CD4-positive, alpha-beta T cell (primary cell): ENCODE measurements around the gene TECPR2. TPM values are rescaled to one million over a fixed set of nuclear protein-coding genes. Genes with fewer than 3 reads are reported as not detected.

Experiments used
- ATAC-seq: fragments of 200-7000 bp; cut with Tn5 transposase; one replicate; pipeline ENCODE4 v1.10.0; 2022; ENCODE audit warnings: mild to moderate bottlenecking; ENCODE audit not compliant: poor library complexity
- CTCF ChIA-PET: fragments of 350-600 bp; sonication (Branson Sonifier 250); formaldehyde crosslinking; loops from one replicate; lab custom pipeline; 2021; ENCODE audit warnings: antibody characterized with exemption, inconsistent platforms; lab: Charles Lee
- POLR2A ChIA-PET: fragments of 350-600 bp; sonication (Branson Sonifier 250); formaldehyde crosslinking; loops from one replicate; lab custom pipeline; 2021; ENCODE audit warnings: antibody characterized with exemption, inconsistent platforms; lab: Charles Lee
- DNase-seq, 14 experiments: peaks; one replicate each; pipeline ENCODE4 v3.0.0-alpha.2; 2013 to 2020; ENCODE audit warnings: mixed read lengths in 2 of 14
- H3K27ac ChIP-seq, 2 donors: one replicate each; pipeline versions ENCODE4 v1.5.1 to v1.7.0; 2013; ENCODE audit warnings: low read length in 2 of 2, low read depth in 1 of 2, mild to moderate bottlenecking in 1 of 2
- H3K27me3 ChIP-seq, 2 experiments: 1 replicate in 1 of 2; 2 replicates in 1 of 2; pipeline versions ENCODE4 v1.6.1 to v1.7.0; 2013; ENCODE audit warnings: low read length in 2 of 2, control low read depth in 1 of 2, mild to moderate bottlenecking in 1 of 2, moderate library complexity in 1 of 2; ENCODE audit not compliant: insufficient read depth in 2 of 2, control insufficient read depth in 1 of 2
- H3K36me3 ChIP-seq: one replicate; pipeline ENCODE4 v1.6.1; 2013; ENCODE audit warnings: low read length, control low read depth; ENCODE audit not compliant: insufficient read depth
- H3K4me1 ChIP-seq: one replicate; pipeline ENCODE4 v1.6.1; 2013; ENCODE audit warnings: low read length, control low read depth; ENCODE audit not compliant: insufficient read depth
- H3K4me3 ChIP-seq: one replicate; pipeline ENCODE4 v1.5.1; 2013; ENCODE audit warnings: mild to moderate bottlenecking, low read length, moderate library complexity
- H3K9me3 ChIP-seq, 2 experiments: 1 replicate in 1 of 2; 2 replicates in 1 of 2; pipeline versions ENCODE4 v1.6.1 to v1.7.0; 2013; ENCODE audit warnings: low read length in 2 of 2, mild to moderate bottlenecking in 2 of 2, control low read depth in 1 of 2, moderate library complexity in 1 of 2; ENCODE audit not compliant: control insufficient read depth in 1 of 2, insufficient read depth in 1 of 2
- H3K27ac Mint-ChIP-seq: one replicate; pipeline ENCODE4 v1.8.0; 2020; ENCODE audit warnings: mixed read lengths
- H3K27me3 Mint-ChIP-seq: one replicate; pipeline ENCODE4 v1.8.0; 2021; ENCODE audit warnings: mixed read lengths
- H3K36me3 Mint-ChIP-seq: one replicate; pipeline ENCODE4 v1.8.0; 2021; ENCODE audit warnings: low read depth, mixed read lengths
- H3K4me1 Mint-ChIP-seq: one replicate; pipeline ENCODE4 v1.8.0; 2021; ENCODE audit warnings: low read depth, mixed read lengths
- H3K4me3 Mint-ChIP-seq: one replicate; pipeline ENCODE4 v1.8.0; 2020; ENCODE audit warnings: mild to moderate bottlenecking, mixed read lengths
- H3K9me3 Mint-ChIP-seq: one replicate; pipeline ENCODE4 v1.8.0; 2020; ENCODE audit warnings: mixed read lengths
- intact Hi-C, 2 experiments: fragments of 100-400 bp; cut with DNase I in 1 of 2; cut with micrococcal nuclease in 1 of 2; formaldehyde crosslinking; loops; one replicate each; pipeline versions ENCODE4 v1.15.1 to v1.9.0; 2023 to 2025; cut with DNase I, micrococcal nuclease
- total RNA-seq, 174 experiments: library from RNA in 2 of 174; stranded (reverse) in 2 of 174; gene quantifications; one replicate each; pipeline ENCODE4 v1.2.3 and lab custom pipeline; 2021 to 2026
- TF ChIP-seq, protein P1 (sequence below): fragments of 200-600 bp; IDR thresholded peaks from one replicate; pipeline ENCODE4 v1.8.0; 2022; ENCODE audit warnings: antibody characterized with exemption, mild to moderate bottlenecking

Gene TECPR2
- total RNA-seq, 2 experiments from 2014 or later = 5.0 to 5.4 TPM

DNA sequence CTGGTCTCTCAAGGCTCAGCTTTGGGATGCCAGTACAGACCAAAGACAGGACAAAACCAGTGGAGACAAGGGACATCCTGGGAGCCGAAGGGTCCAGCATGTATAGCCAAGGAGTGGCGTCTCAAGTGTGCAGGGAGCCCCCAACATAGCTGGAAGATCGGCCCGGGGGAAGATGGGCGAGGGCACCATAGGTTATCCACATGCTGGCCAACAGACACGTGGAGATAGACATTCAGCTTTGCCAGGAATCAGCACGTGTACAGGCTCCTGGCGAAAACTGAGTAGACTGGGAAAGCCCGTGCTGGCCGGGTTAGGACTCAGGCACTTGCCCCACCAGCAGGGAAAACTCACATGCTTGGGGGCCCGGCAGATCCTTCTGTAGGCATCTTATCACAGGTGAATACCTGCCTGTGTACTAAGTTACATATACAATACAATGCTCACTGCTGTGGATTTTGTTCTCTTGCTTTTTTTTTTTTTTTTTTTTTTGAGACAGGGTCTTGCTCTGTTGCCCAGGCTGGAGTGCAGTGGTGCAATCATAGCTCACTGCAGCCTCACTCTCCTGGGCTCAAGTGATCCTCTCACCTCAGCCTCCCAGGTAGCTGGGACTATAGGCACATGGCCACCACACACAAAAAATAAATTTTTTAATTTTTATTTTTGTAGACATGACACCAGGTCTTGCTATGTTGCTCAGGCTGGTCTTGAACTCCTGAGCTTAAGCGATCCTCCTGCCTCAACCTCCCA lies 152.4 kb downstream of the TECPR2 start:
- peak overlapping the region; percentile 25 for H3K4me3 Mint-ChIP-seq
- H3K36me3 ChIP-seq = no peaks in the 10 kb centered on the region
- peaks cover 4% of the 10 kb centered on the region for H3K27me3 Mint-ChIP-seq
- DNase-seq (no peak), ATAC-seq (no peak)
- no peak overlapping the region for H3K27ac ChIP-seq
- ChIA-PET POLR2A (interaction anchor here (1.1 kb wide), 1 partner anchor 77 kb away, joined by 3 read pairs; no protein-coding TSS in a partner anchor), CTCF (interaction anchor here (0.7 to 3.3 kb wide), 2 partner anchors 77 to 1316 kb away, joined by 4 to 13 read pairs; no protein-coding TSS in a partner anchor)
- intact Hi-C loops = loop anchor here (5.0 to 10.0 kb wide), 5 partner anchors 58 to 810 kb away; partner anchors contain the start of genes CINP (in 1 of the 2), DYNC1H1 (in 1 of the 2), TECPR2 (in 1 of the 2) and ZNF839 (in 1 of the 2)
- H3K4me3 ChIP-seq = no peak overlapping the region
- no peak overlapping the region for H3K27ac Mint-ChIP-seq
- H3K36me3 Mint-ChIP-seq = no peaks in the 10 kb centered on the region
- peaks cover 13% of the 10 kb centered on the region for H3K4me1 Mint-ChIP-seq
- H3K27me3 ChIP-seq = no peaks in the 10 kb centered on the region
- peaks cover 0 to 4% of the 10 kb centered on the region in 2 experiments for H3K9me3 ChIP-seq
- TF ChIP-seq, protein P1, sequence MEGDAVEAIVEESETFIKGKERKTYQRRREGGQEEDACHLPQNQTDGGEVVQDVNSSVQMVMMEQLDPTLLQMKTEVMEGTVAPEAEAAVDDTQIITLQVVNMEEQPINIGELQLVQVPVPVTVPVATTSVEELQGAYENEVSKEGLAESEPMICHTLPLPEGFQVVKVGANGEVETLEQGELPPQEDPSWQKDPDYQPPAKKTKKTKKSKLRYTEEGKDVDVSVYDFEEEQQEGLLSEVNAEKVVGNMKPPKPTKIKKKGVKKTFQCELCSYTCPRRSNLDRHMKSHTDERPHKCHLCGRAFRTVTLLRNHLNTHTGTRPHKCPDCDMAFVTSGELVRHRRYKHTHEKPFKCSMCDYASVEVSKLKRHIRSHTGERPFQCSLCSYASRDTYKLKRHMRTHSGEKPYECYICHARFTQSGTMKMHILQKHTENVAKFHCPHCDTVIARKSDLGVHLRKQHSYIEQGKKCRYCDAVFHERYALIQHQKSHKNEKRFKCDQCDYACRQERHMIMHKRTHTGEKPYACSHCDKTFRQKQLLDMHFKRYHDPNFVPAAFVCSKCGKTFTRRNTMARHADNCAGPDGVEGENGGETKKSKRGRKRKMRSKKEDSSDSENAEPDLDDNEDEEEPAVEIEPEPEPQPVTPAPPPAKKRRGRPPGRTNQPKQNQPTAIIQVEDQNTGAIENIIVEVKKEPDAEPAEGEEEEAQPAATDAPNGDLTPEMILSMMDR = no peak
- H3K4me1 ChIP-seq = peaks cover 27% of the 10 kb centered on the region
- no peaks in the 10 kb centered on the region for H3K9me3 Mint-ChIP-seq

DNA sequence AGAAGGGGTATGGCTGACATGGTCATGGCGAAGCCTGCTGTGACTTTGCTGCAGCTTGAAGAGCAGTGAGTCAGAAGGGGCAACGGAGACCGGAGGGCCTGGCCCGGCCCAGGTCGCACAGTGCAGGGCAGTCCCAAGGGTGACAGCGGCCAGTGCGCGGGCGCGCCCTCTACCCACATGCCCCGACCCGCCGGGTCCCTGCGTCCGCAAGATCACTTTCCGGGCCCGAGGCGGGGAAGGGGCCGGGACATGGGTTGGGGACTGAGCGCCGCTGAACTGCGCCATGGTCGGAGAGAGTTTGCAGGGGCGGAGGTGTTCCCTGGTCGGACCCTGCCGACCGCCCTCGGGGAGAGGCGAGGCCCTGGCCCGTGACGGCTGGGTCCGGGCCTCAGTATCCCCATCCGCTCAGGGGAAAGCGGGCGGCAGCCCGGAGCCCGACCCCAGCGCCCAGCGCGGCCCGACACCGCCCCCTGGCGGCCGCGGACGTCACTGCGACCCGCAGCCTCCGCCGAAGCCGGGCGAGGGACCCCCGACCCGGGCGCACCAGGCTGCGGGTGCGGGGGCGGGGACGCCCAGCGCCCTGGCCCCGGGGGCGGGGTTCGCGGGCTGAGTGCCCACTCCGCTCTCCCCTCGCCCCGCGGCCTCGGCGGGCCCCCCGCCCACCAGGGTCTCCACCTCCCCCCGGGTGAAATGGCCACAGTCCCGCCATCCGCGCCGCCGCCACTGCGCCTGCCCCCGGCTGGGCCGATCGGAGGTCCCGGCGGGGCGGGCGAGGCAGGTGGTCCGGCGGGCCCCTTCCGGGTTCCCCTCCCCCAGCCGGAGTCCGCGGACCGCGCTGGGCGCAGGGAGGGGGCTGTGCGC lies 154.0 kb downstream of the TECPR2 start:
- CTCF ChIA-PET = interaction anchor here (0.9 to 3.3 kb wide), 2 partner anchors 79 to 203 kb away, joined by 3 to 13 read pairs; no protein-coding TSS in a partner anchor
- TF ChIP-seq, protein P1 = peak; percentile 72
- no peak overlapping the region for H3K27ac Mint-ChIP-seq

More for the DNA sequence above, 154.0 kb downstream of the TECPR2 start:
- Histone ChIP-seq H3K36me3 (no peaks in the 10 kb centered on the region), H3K27ac (no peak overlapping the region), H3K4me1 (peaks cover 12% of the 10 kb centered on the region), H3K27me3 (no peaks in the 10 kb centered on the region), H3K4me3 (peak overlapping the region; percentile 53), H3K9me3 (peaks cover 0 to 4% of the 10 kb centered on the region in 2 experiments)
- intact Hi-C loops = loop anchor here (1.0 to 10.0 kb wide), 8 partner anchors 59 to 812 kb away; partner anchors contain the start of genes ZNF839 (in 2 of the 2), CINP (in 1 of the 2), DYNC1H1 (in 1 of the 2) and TECPR2 (in 1 of the 2)
- peaks cover 4% of the 10 kb centered on the region for H3K4me1 Mint-ChIP-seq
- DNase-seq (peak in 13 of 14 experiments; percentile 35 to 81 (median 54)), ATAC-seq (peak; percentile 87)
- POLR2A ChIA-PET = interaction anchor here (1.1 kb wide), 1 partner anchor 78 kb away, joined by 3 read pairs; no protein-coding TSS in a partner anchor
- no peaks in the 10 kb centered on the region for H3K9me3 Mint-ChIP-seq
- peak overlapping the region; percentile 90 for H3K4me3 Mint-ChIP-seq
- peaks cover 4% of the 10 kb centered on the region for H3K27me3 Mint-ChIP-seq
- no peaks in the 10 kb centered on the region for H3K36me3 Mint-ChIP-seq
